BJ (cell line): Measurements from ENCODE around the gene FANCL. TPM values are rescaled to one million over a fixed set of nuclear protein-coding genes. Genes with fewer than 3 reads are reported as not detected.
"Not testable (repeated sequence)": the region's sequence is repeated elsewhere in the genome, so short reads cannot be mapped to it uniquely, and the experiment has no call there.

Experiments used
- CTCF ChIA-PET: fragments of 350-600 bp; formaldehyde crosslinking; extraction: SDS; loops from one replicate; lab custom pipeline; 2021; ENCODE audit warnings: antibody characterized with exemption, inconsistent platforms; lab: Yijun Ruan, JAX
- POLR2A ChIA-PET: fragments of 300-600 bp; sonication (Branson Sonifier 250); formaldehyde crosslinking; extraction: SDS; loops from one replicate; lab custom pipeline; 2021; ENCODE audit warnings: antibody characterized with exemption; lab: Charles Lee
- DNase-seq: peaks from one replicate; pipeline ENCODE4 v3.0.0-alpha.2; 2011; ENCODE audit warnings: low read depth
- H3K27me3 ChIP-seq: 2 replicates; pipeline ENCODE4 v1.6.0; 2011; ENCODE audit warnings: low read length; ENCODE audit not compliant: control insufficient read depth, insufficient read depth
- H3K36me3 ChIP-seq: 2 replicates; pipeline ENCODE4 v1.5.1; 2011; ENCODE audit warnings: low read length; ENCODE audit not compliant: control insufficient read depth, insufficient read depth
- H3K4me3 ChIP-seq: 2 replicates; pipeline ENCODE4 v1.5.1; 2011; ENCODE audit warnings: low read depth, mild to moderate bottlenecking, control low read depth, low read length
- CTCF ChIP-seq: IDR thresholded peaks from 2 replicates; pipeline ENCODE4 v1.5.1; 2011; ENCODE audit warnings: low read depth, mild to moderate bottlenecking, control low read depth, inconsistent platforms, low read length, moderate library complexity; ENCODE audit not compliant: insufficient read depth
- polyA plus RNA-seq: library from polyadenylated mRNA; depleted of rRNA; stranded (reverse); fragments of >200 nt; gene quantifications from 2 replicates; pipeline ENCODE4 v1.2.3, GENCODE V29; 2011

Gene FANCL
- polyA plus RNA-seq, 1 experiment: 6.4 TPM

- H3K27me3 ChIP-seq: no peaks in the 10 kb centered on the region
- H3K36me3 ChIP-seq: no peaks in the 10 kb centered on the region
- ChIA-PET CTCF (interaction anchor here (1.7 kb wide), 1 partner anchor 10 kb away, joined by 5 read pairs; no protein-coding TSS in a partner anchor), POLR2A (no interaction called here)
- no peak for DNase-seq
- no peak for TF ChIP-seq CTCF
- H3K4me3 ChIP-seq: no peak overlapping the region
Observed at GRCh38 chr2:58130238-58130637, 110.9 kb downstream of the FANCL start.

- TF ChIP-seq CTCF: no peak
- Histone ChIP-seq H3K4me3 (no peak overlapping the region), H3K36me3 (no peaks in the 10 kb centered on the region), H3K27me3 (no peaks in the 10 kb centered on the region)
- no peak for DNase-seq
- CTCF ChIA-PET: no interaction called here
- POLR2A ChIA-PET: no interaction called here
Observed at GRCh38 chr2:58127111-58127510, 114.0 kb downstream of the FANCL start.

DNA sequence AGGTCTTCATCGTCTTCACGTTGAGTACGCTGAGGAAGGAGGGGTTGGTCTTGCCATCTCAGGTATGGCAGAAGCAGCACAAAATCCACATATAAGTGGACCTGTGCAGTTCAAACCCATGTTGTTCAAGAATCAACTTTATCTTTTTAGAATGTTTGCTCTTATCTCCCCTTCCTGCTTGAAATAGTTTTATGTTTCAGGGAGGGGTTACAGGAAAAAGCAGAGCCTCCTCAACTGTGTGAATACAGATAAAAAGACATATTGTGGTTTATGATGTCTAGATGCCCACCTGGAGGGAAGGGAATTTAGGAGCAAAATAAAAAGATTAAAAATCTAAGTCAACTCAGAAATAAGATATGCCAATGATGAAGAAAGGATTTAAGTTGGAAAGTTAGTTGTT lies 118.6 kb downstream of the FANCL start:
- no peak for TF ChIP-seq CTCF
- ChIA-PET CTCF (no interaction called here), POLR2A (no interaction called here)
- DNase-seq: no peak
- Histone ChIP-seq H3K27me3 (no peaks in the 10 kb centered on the region), H3K36me3 (no peaks in the 10 kb centered on the region), H3K4me3 (no peak overlapping the region)

- POLR2A ChIA-PET: no interaction called here
- CTCF ChIA-PET: no interaction called here
- no peak for TF ChIP-seq CTCF
- no peak for DNase-seq
- no peaks in the 10 kb centered on the region for H3K27me3 ChIP-seq
- H3K4me3 ChIP-seq: no peak overlapping the region
- H3K36me3 ChIP-seq: no peaks in the 10 kb centered on the region
Observed at GRCh38 chr2:58122040-58122439, 119.1 kb downstream of the FANCL start.

DNA sequence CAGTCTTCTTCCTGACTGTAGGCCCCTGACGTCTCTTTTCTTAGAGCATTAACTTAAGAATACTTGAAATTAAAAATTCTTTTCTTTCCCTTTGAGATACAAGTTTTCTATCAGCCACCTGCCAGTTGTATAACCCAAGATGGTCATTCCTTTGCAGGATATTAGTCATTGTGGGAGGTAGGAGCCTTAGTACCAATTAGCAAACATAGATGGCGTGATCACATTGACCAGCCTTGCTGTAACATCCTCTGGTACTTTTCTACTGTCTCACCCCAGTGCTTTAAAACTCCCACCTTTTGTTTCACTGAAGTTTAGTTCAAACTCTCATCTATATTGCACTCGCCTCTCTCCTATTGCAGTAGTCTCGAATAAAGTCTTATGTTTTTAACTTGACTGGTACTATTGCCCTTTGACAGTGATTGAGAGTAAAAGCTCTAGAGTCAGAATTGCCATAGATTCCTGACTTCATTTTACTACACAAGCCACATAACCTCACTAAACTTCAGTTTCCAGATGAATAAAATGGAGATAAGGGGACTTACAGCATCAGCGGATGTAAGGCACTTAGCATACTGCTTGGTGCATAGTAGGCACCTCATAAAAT lies 120.4 kb downstream of the FANCL start:
- CTCF ChIA-PET: interaction anchor here (1.0 kb wide), 1 partner anchor 9 kb away, joined by 5 read pairs; no protein-coding TSS in a partner anchor

DNA sequence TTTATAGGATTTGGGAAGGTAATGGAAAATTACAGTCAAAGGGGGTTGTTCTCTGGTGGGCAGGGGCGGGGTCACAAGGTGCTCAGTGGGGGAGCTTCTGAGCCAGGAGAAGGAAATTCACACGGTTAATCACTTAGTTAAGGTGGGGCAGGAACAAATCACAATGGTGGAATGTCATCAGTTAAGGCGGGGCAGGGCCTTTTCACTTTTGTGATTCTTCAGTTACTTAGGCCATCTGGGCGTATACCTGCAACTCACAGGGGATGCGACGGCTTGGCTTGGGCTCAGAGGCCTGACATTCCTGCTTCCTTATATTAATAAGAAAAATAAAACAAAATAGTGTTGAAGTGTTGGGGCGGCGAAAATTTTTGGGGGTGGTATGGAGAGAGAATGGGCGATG lies 127.6 kb downstream of the FANCL start:
- H3K27me3 ChIP-seq, CTCF ChIA-PET, DNase-seq, POLR2A ChIA-PET, H3K36me3 ChIP-seq, H3K4me3 ChIP-seq: not testable (repeated sequence)

More for the DNA sequence above, 120.4 kb downstream of the FANCL start:
- POLR2A ChIA-PET: no interaction called here
- Histone ChIP-seq H3K36me3 (no peaks in the 10 kb centered on the region), H3K27me3 (no peaks in the 10 kb centered on the region), H3K4me3 (no peak overlapping the region)
- DNase-seq: no peak
- no peak for TF ChIP-seq CTCF
